ENCODE data around the gene CYP2U1. TPM values are rescaled to one million over a fixed set of nuclear protein-coding genes. Genes with fewer than 3 reads are reported as not detected.

The CYP2U1 gene
- total and polyA plus RNA-seq, 2 donors (not counting 3 experiments of a cell fraction or from before 2014, with no cell fraction given): 2.9 to 5.8 TPM

GRCh38 chr4:107999932-108000539 lies 68.7 kb downstream of the CYP2U1 start:
- ChIA-PET CTCF (interaction anchor here (2.4 kb wide), 1 partner anchor 19 kb away, joined by 6 read pairs; no protein-coding TSS in a partner anchor), POLR2A (no interaction called here)
- Histone ChIP-seq H3K9ac (replicated peaks; ENCODE audit: extremely low read depth, insufficient read depth, low read length) (no peak overlapping the region), H3K4me1 (ENCODE audit: control insufficient read depth, extremely low read depth, insufficient read depth, low read length) (no peaks in the 10 kb centered on the region), H3K27ac (ENCODE audit: insufficient read depth, low read depth, low read length) (no peak overlapping the region), H3K27me3 (ENCODE audit: control insufficient read depth in 2 of 2, insufficient read depth in 2 of 2, low read length in 2 of 2) (no peaks in the 10 kb centered on the region), H2AFZ (ENCODE audit: low read depth, low read length) (no peak overlapping the region), H3K9me3 (replicated peaks; ENCODE audit: control insufficient read depth, insufficient read depth, low read length) (no peaks in the 10 kb centered on the region), H3K4me3 (replicated peaks in 1 of 3; ENCODE audit: insufficient read depth in 1 of 3, low read depth in 1 of 3, low read length in 3 of 3) (no peak overlapping the region), H3K9me1 (replicated peaks; ENCODE audit: control insufficient read depth, extremely low read depth, insufficient read depth, low read length) (no peaks in the 10 kb centered on the region), H3K36me3 (ENCODE audit: control insufficient read depth in 2 of 2, extremely low read depth in 1 of 2, insufficient read depth in 2 of 2, low read length in 2 of 2) (no peaks in the 10 kb centered on the region), H3K4me2 (ENCODE audit: insufficient read depth, low read length) (no peak overlapping the region), H4K20me1 (replicated peaks; ENCODE audit: control insufficient read depth, extremely low read depth, insufficient read depth, low read length) (no peaks in the 10 kb centered on the region), H3K79me2 (ENCODE audit: control insufficient read depth, insufficient read depth, low read length) (no peaks in the 10 kb centered on the region)
- DNase-seq (ENCODE audit: low read depth, low spot score) (no peak), FAIRE-seq (no peak)
- TF ChIP-seq EZH2 (IDR thresholded peaks at IDR 0.05; ENCODE audit: borderline replicate concordance, low read depth, low read length, severe bottlenecking): no peak
- no peak for TF ChIP-seq JUN (IDR thresholded peaks at IDR 0.05; ENCODE audit: borderline replicate concordance, insufficient read depth, insufficient read length, low read depth)
- no peak for TF ChIP-seq GATA2 (IDR thresholded peaks at IDR 0.05; ENCODE audit: insufficient read depth, insufficient read length, low read depth, low read length)
- no peak for TF ChIP-seq CTCF (IDR thresholded peaks at IDR 0.05; ENCODE audit: extremely low read depth in 1 of 2, insufficient read depth in 1 of 2, low read depth in 1 of 2, low read length in 2 of 2)
- no peak for TF ChIP-seq POLR2A (IDR thresholded peaks at IDR 0.05; ENCODE audit: low read depth, low read length)
- TF ChIP-seq POLR2AphosphoS5 (IDR thresholded peaks at IDR 0.05; ENCODE audit: insufficient read depth, low read depth, low read length): no peak
- no peak for TF ChIP-seq MAX (IDR thresholded peaks at IDR 0.05; ENCODE audit: insufficient read depth, insufficient read length)
- TF ChIP-seq FOS (IDR thresholded peaks at IDR 0.05; ENCODE audit: borderline replicate concordance, insufficient read depth, low read length): no peak
- TF ChIP-seq MYC (IDR thresholded peaks at IDR 0.05; ENCODE audit: low read depth, low read length): no peak
- intact Hi-C loops (cut with micrococcal nuclease): no loop called here
- BruUV-seq (replicated peaks): no TSS peak
- dilution Hi-C loops (cut with MboI; ENCODE audit: extremely low pct_ligation_motif_present, low sequenced_read_pairs): no loop called here
